HG02642 (cell line): ENCODE measurements around the gene CASTOR1.

ENCODE experiments used
- ATAC-seq: cut with Tn5 transposase; IDR thresholded peaks from one replicate; pipeline ENCODE4 v1.9.1; 2021; ENCODE audit warnings: mild to moderate bottlenecking; ENCODE audit not compliant: unreplicated experiment, poor library complexity

CASTOR1 gene

GRCh38 chr22:30320021-30320556, 30.8 kb upstream of the CASTOR1 start:
- ATAC-seq, result no peak

DNA sequence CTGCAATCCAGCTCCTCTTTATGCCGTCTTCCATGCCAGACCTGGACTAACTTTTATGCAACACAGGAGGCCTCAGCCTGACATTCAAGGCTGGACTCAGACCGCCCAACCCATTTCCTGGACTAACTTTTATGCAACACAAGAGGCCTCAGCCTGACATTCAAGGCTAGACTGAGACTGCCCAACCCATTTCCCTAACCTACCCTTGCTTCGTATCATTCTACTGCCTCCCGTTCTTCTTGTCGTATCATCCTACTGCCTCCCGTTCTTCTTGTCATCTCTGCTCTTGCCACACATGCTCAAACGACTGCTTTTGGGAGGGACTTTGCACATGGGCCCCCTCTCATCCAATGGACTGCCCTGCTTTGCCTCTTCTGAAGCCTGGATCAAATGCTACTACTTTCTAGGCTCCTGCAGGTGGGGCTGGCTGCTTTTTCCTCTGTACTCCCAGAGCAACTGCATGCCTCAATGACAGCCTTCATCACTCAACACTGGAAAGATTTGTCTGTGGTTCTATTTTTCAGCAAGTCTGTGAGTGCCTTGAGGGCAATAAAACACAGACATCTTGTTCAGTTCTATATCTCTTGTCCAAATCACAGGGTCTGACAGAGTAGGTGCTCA, 29.6 kb upstream of the CASTOR1 start:
- no peak for ATAC-seq

DNA sequence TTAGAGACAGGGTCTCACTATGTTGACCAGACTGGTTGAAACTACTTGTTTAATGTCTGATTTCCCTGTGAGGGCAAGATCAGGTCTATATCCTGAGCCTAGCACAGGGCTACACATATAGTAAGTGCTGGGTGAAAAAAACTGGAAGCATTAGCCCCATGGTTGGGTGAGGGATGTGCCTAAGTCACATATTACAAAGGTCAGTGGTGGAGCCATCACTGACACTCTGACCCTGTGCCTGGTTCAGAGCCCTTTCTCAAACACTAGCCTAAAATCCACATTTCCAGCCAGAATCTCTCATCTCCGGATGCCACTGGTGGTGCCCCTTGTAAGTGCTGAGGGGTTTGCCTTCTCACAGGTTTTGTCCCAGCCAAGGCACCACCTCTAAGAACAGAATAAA, 28.5 kb upstream of the CASTOR1 start:
- no peak for ATAC-seq

GRCh38 chr22:30315962-30316576, 26.8 kb upstream of the CASTOR1 start:
- ATAC-seq, result no peak

DNA sequence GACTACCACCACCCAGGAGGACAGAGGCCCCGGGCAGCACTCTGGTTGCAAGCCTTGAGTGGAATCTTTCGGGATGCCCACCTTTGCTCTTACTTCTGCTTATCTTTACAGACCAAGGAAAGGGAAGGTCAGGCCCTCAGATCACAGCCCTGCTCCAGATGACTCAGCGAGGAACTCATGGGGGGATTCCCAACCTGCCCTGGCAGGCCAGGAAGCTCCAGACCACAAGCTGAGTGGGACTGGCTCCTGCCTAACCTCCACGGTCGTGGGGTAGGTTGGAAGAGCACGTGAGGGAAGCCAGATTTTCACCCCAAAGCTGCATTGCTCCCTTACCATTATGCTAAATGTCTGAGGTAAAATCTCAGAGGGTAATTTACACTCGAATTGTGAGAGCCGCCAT, 25.6 kb upstream of the CASTOR1 start:
- ATAC-seq, result no peak

- ATAC-seq, result no peak
These were observed 24.4 kb upstream of the CASTOR1 start for GRCh38 chr22:30313527-30314363.

GRCh38 chr22:30312053-30312452, 22.7 kb upstream of the CASTOR1 start:
- no peak for ATAC-seq

DNA sequence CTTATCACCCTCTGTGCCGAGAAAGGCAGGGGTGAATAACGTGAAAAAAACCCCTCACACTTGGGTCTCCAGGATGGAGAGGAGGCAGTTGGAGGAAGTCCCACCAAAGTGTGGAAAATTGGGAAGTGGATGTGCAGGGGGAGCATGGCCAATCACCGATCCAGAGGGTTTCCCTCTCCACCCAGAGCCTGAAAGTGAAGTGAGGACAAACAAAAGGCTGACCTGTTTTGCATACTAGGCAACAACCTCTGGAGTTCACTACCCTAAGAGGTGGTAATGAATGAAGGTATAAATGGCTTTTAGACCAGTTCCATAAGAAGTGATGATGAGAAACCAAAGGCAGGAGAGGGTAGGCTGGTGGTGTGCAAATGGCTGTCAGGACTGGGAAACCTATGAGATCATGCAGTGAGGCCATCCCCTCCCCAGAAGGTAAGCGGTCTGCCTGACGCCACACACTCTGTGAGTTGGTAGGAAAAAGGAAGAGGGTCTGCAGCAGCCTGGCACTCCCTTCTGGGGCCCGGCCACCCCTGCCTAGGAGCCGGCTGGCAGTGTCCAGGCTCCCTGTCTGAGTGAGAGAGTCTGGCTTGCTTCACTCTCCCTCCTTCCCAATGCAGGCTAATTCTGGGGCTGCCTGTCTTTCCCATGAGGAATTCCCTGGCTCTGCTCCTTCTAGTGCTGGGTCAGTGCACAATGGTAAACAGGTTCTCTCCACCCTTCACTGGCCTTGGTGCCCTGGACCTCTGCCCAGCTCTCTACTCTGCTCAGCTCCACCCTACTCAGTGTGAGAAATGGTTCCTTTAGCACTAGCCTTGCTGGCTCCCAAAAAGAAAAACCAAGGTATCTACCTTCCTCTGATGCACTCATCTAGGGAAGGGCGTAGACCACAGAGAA, 21.8 kb upstream of the CASTOR1 start:
- no peak for ATAC-seq

GRCh38 chr22:30309951-30310741, 20.8 kb upstream of the CASTOR1 start:
- peak; percentile 33 for ATAC-seq

GRCh38 chr22:30308518-30309230, 19.4 kb upstream of the CASTOR1 start:
- ATAC-seq, result peak; percentile 46

DNA sequence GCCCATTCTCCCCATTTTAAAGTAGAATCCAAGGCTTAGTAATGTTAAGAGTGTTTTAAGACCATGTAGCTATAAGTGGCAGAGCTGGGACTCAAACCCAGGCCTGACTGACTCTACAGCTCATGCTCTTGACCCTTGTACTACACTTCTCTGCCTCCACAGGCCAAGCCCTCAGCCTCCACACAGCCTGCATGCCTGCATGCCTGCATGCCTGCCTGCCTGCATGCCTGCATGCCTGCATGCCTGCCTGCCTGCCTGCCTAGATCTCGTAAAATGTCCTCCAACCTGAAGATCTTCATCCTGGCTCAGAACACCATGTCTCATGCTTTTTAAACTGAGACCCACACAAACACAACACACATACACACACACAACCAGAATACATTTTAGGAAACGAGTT, 18.8 kb upstream of the CASTOR1 start:
- ATAC-seq, result no peak

GRCh38 chr22:30307041-30307574, 17.8 kb upstream of the CASTOR1 start:
- no peak for ATAC-seq

- ATAC-seq, result no peak
These were observed 17.3 kb upstream of the CASTOR1 start for GRCh38 chr22:30306627-30307011.

GRCh38 chr22:30305906-30306626, 16.8 kb upstream of the CASTOR1 start:
- no peak for ATAC-seq

GRCh38 chr22:30305519-30305905, 16.2 kb upstream of the CASTOR1 start:
- ATAC-seq, result peak; percentile 39

DNA sequence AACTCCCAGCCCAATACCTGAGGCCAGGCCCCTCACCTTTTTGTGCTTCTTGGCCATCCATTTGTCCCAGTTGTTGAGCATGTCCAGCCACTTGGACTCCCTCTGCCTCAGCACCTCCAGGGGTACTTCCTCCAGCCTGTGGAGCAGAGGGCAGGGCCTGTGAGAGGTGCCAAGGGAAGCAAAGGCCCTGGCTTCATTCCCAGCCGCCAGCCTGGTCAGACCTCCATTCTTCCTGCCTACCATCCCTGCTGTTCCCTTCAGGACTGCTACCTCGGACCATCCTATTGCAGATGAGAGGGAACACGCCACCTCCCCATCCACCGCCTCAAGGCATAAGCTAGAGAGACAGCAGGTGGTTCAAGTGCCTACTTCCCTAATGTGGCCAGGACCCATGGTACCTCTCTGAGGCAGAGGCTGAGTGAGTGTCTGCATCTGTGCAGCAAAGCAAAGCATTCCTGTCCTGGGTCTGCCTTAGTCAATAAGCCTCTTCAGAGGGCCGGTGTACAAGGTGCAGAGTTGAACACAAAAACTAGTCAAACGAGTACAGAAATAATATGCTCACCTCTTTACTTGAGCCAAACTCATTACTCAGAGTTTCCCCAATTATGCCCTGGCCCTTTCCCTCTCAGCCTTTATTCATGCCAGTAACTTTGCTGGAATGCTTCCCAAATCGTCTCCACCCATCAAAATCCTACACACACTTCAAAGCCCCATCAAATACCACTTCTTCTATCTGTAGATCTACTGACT, 15.4 kb upstream of the CASTOR1 start:
- ATAC-seq, result no peak

DNA sequence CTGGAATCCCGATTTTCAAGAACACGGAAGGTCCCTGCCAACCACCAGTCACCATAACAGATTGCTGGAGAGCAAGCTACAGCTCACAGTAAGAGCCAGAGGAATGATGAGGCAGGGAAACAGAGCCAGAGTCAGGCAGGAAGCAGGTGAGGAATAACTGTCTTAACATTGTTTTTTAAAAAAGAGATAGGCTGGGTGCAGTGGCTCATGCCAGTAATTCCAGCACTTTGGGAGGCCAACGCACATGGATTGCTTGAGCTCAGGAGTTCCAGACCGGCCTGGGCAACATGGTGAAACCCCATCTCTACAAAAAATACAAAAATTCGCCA, 13.5 kb upstream of the CASTOR1 start:
- ATAC-seq, result no peak
